BJ (cell line): ENCODE results near the gene DPM2. TPM values are rescaled to one million over a fixed set of nuclear protein-coding genes. Genes with fewer than 3 reads are reported as not detected.

Source experiments
- CTCF ChIA-PET: fragments of 350-600 bp; formaldehyde crosslinking; extraction: SDS; loops from one replicate; lab custom pipeline; 2021; ENCODE audit warnings: antibody characterized with exemption, inconsistent platforms; lab: Yijun Ruan, JAX
- POLR2A ChIA-PET: fragments of 300-600 bp; sonication (Branson Sonifier 250); formaldehyde crosslinking; extraction: SDS; loops from one replicate; lab custom pipeline; 2021; ENCODE audit warnings: antibody characterized with exemption; lab: Charles Lee
- DNase-seq: peaks from one replicate; pipeline ENCODE4 v3.0.0-alpha.2; 2011; ENCODE audit warnings: low read depth
- H3K27me3 ChIP-seq: 2 replicates; pipeline ENCODE4 v1.6.0; 2011; ENCODE audit warnings: low read length; ENCODE audit not compliant: control insufficient read depth, insufficient read depth
- H3K36me3 ChIP-seq: 2 replicates; pipeline ENCODE4 v1.5.1; 2011; ENCODE audit warnings: low read length; ENCODE audit not compliant: control insufficient read depth, insufficient read depth
- H3K4me3 ChIP-seq: 2 replicates; pipeline ENCODE4 v1.5.1; 2011; ENCODE audit warnings: low read depth, mild to moderate bottlenecking, control low read depth, low read length
- polyA plus RNA-seq: library from polyadenylated mRNA; depleted of rRNA; stranded (reverse); fragments of >200 nt; gene quantifications from 2 replicates; pipeline ENCODE4 v1.2.3, GENCODE V29; 2011
- TF ChIP-seq, protein P1 (sequence below): IDR thresholded peaks from 2 replicates; pipeline ENCODE4 v1.5.1; 2011; ENCODE audit warnings: low read depth, mild to moderate bottlenecking, control low read depth, inconsistent platforms, low read length, moderate library complexity; ENCODE audit not compliant: insufficient read depth

DPM2 gene
- polyA plus RNA-seq, 1 experiment = 55.3 TPM

GRCh38 chr9:127937056-127937387 lies 632 bp downstream of the DPM2 start:
- Histone ChIP-seq H3K27me3 (no peaks in the 10 kb centered on the region), H3K36me3 (peaks cover 9% of the 10 kb centered on the region), H3K4me3 (peak overlapping the region; percentile 64)
- DNase-seq = no peak
- TF ChIP-seq, protein P1, sequence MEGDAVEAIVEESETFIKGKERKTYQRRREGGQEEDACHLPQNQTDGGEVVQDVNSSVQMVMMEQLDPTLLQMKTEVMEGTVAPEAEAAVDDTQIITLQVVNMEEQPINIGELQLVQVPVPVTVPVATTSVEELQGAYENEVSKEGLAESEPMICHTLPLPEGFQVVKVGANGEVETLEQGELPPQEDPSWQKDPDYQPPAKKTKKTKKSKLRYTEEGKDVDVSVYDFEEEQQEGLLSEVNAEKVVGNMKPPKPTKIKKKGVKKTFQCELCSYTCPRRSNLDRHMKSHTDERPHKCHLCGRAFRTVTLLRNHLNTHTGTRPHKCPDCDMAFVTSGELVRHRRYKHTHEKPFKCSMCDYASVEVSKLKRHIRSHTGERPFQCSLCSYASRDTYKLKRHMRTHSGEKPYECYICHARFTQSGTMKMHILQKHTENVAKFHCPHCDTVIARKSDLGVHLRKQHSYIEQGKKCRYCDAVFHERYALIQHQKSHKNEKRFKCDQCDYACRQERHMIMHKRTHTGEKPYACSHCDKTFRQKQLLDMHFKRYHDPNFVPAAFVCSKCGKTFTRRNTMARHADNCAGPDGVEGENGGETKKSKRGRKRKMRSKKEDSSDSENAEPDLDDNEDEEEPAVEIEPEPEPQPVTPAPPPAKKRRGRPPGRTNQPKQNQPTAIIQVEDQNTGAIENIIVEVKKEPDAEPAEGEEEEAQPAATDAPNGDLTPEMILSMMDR = no peak
- POLR2A ChIA-PET = no interaction called here
- CTCF ChIA-PET = interaction anchor here (0.7 to 1.5 kb wide), 2 partner anchors 99 to 180 kb away, joined by 3 to 5 read pairs; no protein-coding TSS in a partner anchor

DNA sequence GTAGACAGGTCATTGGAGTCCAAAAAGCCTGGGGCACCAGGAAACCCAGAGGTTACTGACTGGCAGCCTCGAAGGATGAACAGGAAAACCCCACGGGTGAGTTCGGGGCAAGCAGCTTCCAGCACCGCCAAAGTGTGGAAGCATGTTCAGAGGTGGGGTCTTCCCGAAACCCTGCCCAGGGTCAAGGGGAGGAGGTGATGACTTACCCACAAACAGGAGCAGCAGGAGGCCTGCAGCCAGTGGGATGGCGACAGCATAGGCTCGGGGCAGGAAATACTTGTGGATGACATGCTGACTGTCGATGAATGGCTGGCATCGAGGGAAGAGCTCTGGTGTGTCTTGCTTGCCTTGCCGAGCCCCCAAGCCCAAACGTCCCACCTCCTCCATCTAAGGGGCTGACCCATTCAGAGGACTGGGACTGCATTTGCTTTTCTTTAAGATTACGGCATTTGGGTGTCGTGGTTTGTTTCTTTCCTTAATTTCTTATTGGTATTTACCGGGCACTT lies 1.3 kb downstream of the DPM2 start:
- DNase-seq = no peak
- TF ChIP-seq, protein P1 = no peak
- peaks cover 7% of the 10 kb centered on the region for H3K36me3 ChIP-seq
- ChIA-PET CTCF (interaction anchor here (1.5 kb wide), 1 partner anchor 181 kb away, joined by 5 read pairs; no protein-coding TSS in a partner anchor), POLR2A (no interaction called here)
- H3K4me3 ChIP-seq = peak overlapping the region; percentile 64; the same call in 1 of the 2 replicates
- H3K27me3 ChIP-seq = no peaks in the 10 kb centered on the region

GRCh38 chr9:127935765-127936221 lies 1.9 kb downstream of the DPM2 start:
- DNase-seq = no peak
- CTCF ChIA-PET = interaction anchor here (1.5 to 3.8 kb wide), 2 partner anchors 8 to 182 kb away, joined by 5 to 15 read pairs; no protein-coding TSS in a partner anchor
- peaks cover 4% of the 10 kb centered on the region for H3K36me3 ChIP-seq
- TF ChIP-seq, protein P1 = no peak
- H3K27me3 ChIP-seq = no peaks in the 10 kb centered on the region
- no peak overlapping the region for H3K4me3 ChIP-seq
- POLR2A ChIA-PET = no interaction called here

DNA sequence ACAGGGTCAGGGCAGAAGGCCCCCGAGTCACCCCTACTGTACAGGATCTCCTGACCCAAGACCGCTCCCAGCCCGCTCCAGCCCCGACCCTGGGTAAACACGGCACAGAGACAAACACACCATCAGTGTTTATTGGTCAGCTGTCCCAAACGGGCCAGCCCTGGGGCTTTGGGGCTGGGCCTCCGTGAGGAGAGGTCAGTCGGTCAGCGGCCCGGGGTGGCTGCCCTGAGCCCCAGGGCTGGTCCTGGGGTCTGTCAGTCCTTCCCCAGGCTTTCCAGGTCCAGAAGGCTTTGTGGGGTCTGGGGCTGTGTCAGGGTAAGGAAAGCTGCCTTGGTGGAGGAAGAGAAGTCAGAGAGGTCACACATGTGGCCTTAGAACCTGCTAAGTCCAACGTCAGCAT lies 2.7 kb downstream of the DPM2 start:
- Histone ChIP-seq H3K36me3 (peaks cover 4% of the 10 kb centered on the region), H3K27me3 (no peaks in the 10 kb centered on the region), H3K4me3 (no peak overlapping the region)
- DNase-seq = no peak
- TF ChIP-seq, protein P1 = no peak
- CTCF ChIA-PET = interaction anchor here (1.4 to 3.8 kb wide), 3 partner anchors 8 to 183 kb away, joined by 3 to 15 read pairs (median 5); no protein-coding TSS in a partner anchor
- POLR2A ChIA-PET = no interaction called here

GRCh38 chr9:127934248-127934647 lies 3.4 kb downstream of the DPM2 start:
- TF ChIP-seq, protein P1 = no peak

More at GRCh38 chr9:127934248-127934647, 3.4 kb downstream of the DPM2 start:
- CTCF ChIA-PET = interaction anchor here (1.4 to 3.8 kb wide), 2 partner anchors 8 to 10 kb away, joined by 3 to 15 read pairs; no protein-coding TSS in a partner anchor
- peaks cover 4% of the 10 kb centered on the region for H3K36me3 ChIP-seq
- H3K27me3 ChIP-seq = no peaks in the 10 kb centered on the region
- DNase-seq = no peak
- no peak overlapping the region for H3K4me3 ChIP-seq
- POLR2A ChIA-PET = no interaction called here
